Medulla oblongata (tissue), 1 donor: Measurements from ENCODE around the gene SLC25A27.
A peak's percentile ranks its signal among the peaks of the same experiment; 100 is the strongest.
"Not testable (repeated sequence)": the region's sequence is repeated elsewhere in the genome, so short reads cannot be mapped to it uniquely, and the experiment has no call there.

Experiments
- DNase-seq: peaks from one replicate; pipeline ENCODE4 v3.0.0-alpha.2; 2015; ENCODE audit errors: extremely low spot score

The SLC25A27 gene, protein sequence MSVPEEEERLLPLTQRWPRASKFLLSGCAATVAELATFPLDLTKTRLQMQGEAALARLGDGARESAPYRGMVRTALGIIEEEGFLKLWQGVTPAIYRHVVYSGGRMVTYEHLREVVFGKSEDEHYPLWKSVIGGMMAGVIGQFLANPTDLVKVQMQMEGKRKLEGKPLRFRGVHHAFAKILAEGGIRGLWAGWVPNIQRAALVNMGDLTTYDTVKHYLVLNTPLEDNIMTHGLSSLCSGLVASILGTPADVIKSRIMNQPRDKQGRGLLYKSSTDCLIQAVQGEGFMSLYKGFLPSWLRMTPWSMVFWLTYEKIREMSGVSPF

DNA sequence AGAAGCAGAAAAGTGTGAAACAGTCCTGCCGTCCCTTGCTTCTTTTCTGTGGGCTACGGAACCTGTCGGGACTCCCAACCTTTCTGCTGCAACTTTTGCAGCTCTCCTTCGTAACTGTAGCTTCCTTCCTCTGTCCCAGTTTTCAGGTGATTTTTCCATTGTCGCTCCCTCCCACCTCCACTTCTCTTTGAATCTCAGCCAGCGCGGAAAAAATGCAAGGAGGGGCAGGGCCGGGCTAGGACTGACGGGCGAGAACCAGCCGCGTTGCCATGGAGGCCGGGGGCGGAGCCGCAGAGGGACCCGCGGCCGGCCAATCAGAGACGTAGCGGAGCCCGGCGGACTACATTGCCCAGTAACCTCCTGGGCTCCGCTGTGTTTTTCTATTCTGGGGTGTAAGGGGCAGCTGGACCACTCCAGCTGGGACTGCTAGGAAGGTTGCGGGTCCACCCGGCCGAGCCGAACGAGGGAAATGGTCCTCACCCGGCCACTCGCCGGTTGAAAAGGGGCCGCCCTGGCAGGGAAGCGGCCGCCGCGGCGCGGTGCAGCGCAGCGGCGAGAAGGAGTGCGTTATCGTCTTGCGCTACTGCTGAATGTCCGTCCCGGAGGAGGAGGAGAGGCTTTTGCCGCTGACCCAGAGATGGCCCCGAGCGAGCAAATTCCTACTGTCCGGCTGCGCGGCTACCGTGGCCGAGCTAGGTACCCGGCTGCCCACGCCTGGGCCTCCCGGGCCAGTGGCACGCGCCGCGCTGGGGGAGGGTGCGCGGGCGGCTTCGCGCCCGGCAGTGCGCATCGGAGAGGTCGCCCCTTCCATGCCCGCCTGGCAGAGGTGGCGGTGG, at the start of gene SLC25A27, which contains the start of gene CYP39A1:
Gene SLC25A27, plus strand, starts transcription at position 373 of the 836 bp plus-strand sequence. Its CDS starts 218 bp downstream, at position 591.
Gene CYP39A1, minus strand, starts transcription at position 216 of the 836 bp plus-strand sequence. CDS start 236 bp downstream, outside the sequence.
- DNase-seq = peak; percentile 96

DNA sequence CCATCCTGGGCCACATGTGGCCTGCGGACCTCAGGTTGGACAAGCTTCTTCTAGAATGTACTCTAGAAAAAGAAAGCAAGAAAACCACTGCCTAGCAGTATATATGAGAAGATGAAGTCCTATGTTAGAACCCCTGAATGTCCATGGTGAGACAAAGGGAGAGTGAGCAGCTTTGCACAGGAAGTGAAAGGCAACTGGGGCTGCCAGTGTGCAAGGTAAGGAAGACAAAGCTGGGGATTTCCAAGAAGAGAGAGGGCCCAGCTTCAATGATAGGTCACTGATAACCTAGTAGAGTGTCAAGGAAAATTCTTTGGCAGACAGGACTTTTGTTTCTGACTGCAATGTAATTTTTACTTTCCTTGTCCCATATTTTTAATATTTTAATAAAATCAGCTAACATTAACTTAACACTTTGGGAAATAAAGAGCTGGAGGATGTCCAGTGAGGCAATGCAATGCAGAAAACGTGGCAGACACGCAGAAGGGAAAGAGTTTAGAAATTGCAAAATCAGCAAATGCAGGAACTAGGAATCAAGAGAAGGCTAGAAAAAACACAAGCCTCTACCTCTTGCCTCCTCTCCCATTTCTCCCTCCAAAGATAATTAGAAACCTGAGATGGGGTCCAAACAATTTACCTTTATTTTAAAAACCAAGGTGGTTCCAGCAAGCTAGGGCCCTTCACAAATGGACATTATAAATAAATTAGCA, 47.5 kb upstream of the SLC25A27 start:
- DNase-seq = no peak

DNA sequence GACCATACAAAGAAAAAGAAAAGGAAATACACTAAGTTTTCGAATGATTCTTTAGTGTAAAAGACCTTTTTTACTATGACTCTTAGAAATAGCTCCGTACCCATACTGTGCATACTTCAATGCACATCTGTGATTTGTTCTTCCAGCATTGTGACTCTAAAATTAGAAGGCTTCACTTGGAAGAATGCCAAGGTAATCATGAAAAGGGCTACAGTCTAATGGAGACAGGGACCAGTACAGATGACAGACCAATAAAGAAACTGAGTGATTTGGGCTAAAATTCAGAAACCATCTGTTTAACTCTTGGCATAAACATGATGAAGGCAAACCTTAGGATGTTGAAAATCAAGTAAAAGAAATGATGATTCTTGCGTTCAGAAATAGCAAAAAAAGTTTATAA, 46.4 kb upstream of the SLC25A27 start:
- DNase-seq = peak; percentile 78

DNA sequence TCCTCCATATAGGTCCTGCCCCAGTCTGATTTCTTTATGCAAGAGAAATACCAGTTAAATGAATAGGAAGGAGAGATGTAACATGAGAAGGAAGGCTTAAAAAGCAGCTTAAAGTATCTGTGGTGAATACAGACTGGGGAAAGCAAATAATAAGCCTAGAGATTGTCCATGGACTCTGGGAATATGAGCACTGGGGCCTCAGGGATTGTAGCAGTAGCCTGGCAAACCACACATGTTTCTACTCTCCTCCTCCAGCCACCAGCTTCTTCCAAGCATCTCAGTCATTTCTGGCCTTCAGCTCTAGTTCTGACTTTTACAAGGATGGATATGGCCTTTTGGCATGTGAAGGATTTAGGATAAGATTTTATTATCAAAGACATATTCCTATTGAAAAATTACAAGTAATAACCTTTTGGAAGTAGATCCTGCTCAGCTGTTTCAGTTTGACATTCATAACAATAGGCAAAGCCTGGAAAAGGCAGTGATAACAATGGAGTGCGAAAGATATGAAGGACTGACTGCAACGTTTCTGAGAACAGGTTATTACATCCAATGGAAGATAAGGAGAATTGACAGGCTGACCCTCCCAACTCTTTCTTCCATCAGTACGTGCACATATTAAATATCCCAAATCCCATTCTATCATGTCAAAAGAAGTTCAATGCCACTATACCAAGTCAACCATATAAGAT, 41.8 kb upstream of the SLC25A27 start:
- DNase-seq = no peak

DNA sequence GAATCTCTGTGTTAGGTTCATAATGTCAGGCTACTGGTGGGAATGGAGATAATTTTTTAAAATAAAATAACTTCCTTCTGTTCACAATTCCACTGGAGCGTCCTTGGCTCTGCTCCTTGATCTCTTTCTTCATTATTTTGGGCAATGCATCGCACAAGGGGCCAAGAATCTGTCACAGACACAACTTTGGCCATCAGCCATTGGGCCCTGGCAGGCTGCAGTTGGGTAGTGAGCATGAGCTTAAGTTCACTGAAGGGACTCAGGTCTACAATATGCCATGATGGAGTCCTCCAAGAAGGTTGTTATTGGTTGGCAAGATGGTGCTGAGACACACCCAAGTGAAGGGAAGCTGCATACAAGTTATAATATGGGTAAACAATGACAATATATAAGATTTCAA, 40.1 kb upstream of the SLC25A27 start:
- no peak for DNase-seq

DNA sequence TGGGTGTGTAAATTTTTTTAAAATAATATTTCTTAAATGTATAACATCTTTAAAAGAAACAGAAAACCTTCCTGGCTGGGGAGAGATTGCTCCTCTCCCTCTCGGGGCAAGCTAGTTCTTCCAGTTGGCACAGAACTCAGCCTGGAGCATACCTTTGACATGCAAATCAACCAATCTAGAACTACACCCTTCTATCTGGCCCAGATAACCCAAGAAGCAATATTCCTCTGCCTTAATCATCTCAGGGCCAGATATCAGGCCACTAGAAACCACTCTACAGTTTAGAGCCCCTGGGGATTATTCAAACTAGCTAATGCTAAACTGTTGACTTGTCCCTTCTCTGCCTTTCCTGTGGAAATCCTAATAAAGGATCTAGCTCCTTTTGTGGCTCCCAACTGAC, 34.0 kb upstream of the SLC25A27 start:
- no peak for DNase-seq

DNA sequence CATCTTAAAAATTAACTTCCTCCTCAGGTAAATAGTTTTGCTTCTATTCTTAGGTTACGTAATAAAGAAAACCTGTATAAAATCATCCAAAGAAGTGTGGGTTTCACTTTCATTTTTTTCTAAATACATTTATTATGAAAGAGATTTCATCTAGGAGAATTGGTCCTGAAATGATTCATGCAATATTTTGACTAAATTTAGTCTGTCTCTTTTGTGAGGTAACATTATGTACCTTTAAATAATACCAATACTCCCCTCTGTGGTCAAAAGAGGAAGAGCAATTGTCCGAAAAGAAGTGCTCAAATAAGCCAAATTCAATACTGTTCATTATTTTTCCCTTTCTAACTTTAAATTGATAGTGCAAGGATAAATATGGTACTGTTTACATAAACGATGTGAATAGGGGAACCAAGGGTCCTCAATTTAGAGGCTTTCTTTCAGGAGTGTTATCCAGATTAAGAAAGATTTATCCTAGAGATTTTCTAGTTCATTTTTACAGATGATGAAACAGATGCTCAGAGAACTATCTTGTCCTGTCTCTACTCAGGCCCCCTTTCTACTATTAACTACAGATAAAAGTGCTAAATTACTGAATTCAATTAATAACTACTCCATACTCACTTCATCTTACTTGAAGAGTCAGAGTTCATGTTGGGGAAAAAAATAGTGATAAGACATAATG, 26.4 kb upstream of the SLC25A27 start:
- DNase-seq = peak; percentile 73

DNA sequence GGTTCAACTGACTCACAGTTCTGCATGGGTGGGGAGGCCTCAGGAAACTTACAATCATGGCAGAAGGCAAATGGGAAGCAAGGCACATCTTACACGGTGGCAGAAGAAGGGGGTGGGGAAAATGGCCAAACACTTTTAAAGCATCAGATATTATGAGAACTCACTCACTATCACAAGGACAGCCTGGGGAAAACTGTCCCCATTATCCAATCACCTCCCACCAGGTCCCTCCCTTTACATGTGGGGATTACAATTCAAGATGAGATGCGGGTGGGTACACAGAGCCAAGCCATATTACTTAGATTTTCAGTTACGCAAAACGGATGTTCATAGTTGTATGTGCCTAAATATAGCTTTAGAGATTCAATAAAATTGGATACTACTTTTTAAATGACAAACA, 25.8 kb upstream of the SLC25A27 start:
- DNase-seq = no peak

DNA sequence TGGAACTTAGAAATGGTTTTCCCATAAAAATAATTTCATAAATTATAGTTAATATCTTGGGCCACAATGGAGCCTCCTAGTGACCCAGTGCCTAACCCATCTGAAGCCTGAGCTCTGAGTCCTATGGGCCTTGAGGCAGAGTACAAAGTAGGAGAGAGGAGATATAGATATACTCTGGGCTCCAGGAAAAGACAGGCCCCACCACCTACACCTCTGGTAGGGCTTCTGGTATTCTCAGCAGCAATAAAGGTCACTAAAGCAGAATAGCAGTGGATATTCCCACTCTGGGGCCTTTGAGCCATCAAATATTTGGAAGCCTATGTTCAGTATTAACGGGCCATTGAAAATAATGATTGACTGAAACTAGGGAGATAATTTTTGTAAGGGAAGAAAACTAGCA, 24.3 kb upstream of the SLC25A27 start:
- DNase-seq = no peak

DNA sequence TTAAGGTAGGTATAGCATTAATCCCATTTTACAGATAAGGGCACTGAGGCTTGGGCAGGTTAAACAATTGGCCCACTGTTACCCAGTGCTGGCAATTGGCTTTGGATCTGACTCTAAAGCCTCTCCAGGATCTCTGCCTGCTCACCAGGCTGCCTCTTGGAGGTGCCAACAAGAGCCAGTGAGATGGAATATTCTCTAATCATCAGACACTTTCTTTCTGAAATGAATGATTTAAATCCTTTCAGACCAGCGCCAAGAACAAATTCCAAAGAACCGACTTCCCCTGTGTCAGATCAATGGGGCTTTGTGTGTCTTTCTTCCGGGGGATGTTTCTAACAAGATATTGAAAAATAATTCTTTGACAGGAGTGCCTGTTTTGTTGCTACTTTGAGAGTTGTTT, 23.8 kb upstream of the SLC25A27 start:
- peak; percentile 37 for DNase-seq

DNA sequence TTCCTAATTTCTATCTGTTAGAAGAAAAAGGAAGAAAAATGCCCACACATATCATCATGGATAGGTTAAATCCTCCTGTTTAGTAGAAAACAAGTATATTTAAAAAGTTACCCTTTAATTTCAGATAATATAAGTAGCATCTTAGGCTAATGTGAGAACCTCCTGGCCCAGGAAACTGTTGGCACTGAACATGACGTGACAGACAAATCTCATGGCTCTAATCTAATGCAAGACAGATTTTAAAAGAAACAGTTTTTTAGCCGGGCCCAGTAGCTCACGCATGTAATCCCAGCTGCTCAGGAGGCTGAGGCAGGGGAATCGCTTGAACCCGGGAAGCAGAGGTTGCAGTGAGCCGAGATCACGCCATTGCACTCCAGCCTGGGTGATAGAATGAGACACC, 23.1 kb upstream of the SLC25A27 start:
- DNase-seq = no peak

DNA sequence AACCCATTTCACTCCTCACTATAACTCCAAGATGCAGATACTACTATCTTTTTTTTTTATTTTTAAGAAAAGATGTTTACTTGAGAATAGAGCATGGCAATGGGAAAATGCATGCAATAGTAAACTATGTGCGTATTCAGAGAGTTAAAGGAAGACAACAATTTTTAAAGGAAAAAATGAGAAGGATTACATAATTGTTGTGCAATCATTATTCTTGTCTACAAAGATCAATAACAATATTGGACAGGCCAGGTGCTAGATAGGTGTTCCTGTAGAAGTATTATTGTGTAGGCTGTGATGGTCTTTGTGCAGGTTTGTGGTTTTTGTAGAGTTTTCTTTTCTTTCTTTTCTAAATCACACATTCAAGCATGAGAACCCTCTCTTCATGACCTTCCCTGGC, 20.7 kb upstream of the SLC25A27 start:
- no peak for DNase-seq

DNA sequence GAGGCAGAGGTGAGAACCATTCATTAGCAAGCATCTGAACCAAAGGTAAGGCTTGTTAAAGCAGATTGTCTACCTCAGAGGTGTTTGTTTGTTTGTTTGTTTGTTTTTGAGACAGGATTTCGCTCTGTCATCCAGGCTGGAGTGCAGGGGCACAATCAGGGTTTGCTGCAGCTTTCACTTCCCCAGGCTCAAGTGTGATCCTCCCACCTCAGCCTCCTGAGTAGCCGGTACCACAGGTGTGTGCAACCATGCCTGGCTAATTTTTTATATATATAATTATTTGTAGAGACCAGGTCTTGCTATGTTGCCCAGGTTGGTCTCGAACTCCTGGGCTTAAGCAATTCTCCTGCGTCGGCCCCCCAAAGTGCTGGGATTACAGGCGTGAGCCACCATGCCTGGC, 17.3 kb upstream of the SLC25A27 start:
- no peak for DNase-seq

DNA sequence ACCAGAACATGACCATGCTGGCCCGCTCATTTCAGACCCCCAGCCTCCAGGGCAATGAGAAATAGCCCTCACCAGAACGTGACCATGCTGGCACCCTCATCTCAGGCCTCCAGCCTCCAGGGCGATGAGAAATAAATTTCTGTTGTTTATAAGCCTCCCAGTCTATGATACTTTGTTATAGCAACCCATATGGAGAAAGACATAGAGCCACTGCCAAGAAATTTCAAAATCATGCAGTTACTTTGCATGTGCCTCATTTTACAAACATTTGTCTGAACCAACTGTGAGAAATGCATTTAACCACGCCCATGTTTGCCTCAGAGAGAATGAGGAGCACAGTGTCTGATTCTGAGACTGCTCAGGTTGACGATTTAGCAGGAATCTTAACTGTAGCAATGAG, 15.6 kb upstream of the SLC25A27 start:
- DNase-seq = no peak

DNA sequence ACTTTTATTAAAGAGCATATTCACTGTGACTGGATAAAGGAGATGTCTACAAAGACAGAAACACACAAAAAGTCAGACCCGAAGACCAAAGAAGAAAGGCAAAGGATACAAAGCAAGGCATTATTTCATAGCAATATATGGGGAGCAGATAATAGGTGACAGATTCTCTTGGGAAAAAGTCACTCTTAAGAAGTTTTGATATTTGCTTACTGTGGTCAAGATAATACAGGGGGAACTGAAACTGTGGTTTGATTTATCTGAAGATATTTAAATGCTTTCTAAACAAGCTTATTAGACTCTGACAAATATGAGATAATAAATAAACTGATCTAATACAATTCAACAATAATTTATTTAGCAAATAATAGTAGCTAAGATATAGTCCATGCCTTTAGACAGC, 14.8 kb upstream of the SLC25A27 start:
- no peak for DNase-seq

DNA sequence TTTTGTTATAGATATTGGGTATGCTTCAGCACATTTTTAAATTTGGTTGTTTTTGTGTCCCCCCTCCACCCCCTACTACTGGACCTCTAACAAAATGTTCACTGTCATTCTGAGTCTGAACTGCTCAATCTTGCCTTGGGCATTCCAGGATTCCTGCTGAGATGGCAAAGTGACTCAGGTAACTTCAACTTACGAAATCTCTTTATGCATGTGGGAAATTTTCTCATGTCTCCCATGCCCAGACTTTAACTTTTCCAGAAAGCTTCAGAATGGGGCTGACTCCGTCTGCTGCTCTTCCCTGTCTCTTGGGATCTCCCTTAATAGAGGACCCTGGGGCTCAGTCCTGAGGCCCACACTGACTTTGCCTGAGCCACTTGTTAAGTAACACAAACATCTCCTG, 14.1 kb upstream of the SLC25A27 start:
- DNase-seq = no peak

DNA sequence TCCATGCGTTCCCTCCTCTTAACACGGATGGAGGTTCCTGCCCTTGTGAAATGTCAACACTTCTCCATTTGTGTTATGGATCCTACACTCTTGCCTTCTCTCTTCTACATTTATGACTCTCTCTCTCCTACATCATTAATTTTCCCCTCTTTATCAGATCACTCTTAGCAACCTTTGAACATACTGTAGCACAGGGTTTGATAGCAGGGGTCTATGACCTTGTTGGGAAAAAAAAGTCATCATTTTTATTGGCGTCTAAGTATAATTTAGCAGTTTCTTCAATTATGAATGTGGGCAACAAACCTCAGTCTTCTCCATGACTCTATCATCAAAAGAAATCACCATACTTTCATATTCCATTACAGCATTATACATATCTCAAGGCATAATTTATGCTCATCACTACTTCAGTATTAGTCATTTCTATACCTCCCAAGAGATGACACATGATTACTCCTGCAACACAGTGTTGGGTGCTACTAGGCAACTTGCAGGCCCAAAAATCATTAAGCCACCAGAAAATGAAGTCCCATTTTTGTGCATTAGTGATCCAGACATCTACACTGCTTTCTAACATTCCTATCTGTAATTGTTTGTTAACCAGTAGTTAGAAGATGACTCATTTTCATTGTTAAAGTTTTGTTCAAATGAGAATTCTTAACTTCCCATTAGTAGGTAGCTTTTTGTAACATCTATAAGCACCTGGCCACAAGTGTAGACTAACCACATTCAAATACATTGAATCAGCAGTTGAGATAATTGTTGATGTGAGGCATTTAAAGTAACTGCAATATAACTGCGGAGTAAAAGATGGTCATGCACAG, 9.6 kb upstream of the SLC25A27 start:
- no peak for DNase-seq

DNA sequence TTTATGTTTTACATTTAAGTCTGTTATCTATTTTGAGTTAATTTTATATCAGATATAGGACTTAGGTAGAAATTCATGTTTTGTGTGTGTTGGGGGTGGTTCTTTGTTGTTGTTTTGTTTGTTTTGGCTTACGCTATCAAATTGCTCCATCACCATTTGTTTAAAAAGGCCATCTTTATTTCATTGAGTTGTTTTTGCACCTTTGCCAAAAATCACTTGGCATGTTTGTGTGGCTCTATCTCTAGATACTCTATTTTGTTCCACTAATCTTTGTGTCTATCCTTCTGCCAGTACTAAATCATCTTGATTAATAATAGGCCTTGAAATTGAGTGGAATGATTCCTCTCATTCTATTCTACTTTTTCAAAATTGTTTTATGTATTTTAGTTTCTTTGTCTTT, 7.5 kb upstream of the SLC25A27 start:
- DNase-seq = no peak

DNA sequence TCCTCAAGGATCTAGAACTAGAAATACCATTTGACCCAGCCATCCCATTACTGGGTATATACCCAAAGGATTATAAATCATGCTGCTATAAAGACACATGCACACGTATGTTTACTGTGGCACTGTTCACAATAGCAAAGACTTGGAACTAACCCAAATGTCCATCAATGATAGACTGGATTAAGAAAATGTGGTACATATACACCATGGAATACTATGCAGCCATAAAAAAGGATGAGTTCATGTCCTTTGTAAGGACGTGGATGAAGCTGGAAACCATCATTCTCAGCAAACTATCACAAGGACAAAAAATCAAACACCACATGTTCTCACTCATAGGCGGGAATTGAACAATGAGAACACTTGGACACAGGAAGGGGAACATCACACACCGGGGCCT, 4.7 kb upstream of the SLC25A27 start:
- DNase-seq = not testable (repeated sequence)

DNA sequence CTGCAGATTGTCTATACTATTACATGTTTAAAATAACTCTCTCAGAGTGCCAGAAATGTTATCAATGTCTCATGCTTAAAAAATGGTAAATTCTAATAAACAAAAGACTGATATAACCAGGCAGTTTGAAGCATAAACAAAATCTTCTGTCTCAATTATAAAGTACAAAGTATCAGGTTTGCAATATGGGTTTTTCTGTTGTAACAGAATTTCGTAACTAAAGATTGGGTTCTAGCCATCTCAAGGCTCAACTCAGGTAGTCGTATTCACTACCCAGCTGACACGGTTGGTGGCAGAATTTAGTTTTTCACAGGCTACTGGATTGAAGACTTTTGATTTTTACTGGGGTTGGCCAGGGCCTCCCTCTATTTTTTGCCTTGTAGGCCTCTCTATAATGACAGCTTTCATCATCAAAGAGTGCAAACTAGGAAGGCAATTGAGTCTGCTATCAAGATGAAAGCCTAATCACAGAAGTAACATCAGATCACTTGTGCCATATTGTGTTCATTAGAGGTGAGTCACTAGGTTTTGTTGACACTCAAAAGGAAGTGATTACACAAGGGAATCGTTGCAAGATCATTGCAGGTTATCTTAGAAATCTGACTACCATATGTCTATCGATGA, 3.8 kb upstream of the SLC25A27 start:
- DNase-seq = no peak
